OCI-LY1 (cell line): ENCODE measurements around the gene MAPKAPK3.

Source experiments
- H2AFZ ChIP-seq: fragments of 200-600 bp; sonication (generic), shearing (Covaris generic); 2 replicates; pipeline ENCODE4 v1.6.0; 2014; ENCODE audit warnings: antibody characterized with exemption, mild to moderate bottlenecking, low read length
- H3F3A ChIP-seq: fragments of 200-600 bp; sonication (generic), shearing (Covaris generic); 2 replicates; pipeline ENCODE4 v1.6.0; 2014; ENCODE audit warnings: mild to moderate bottlenecking, antibody characterized with exemption, low read length, moderate library complexity; ENCODE audit not compliant: insufficient read depth
- H3K27ac ChIP-seq: fragments of 200-600 bp; sonication (generic); 2 replicates; pipeline ENCODE4 v1.5.1; 2014; ENCODE audit warnings: low read length, mixed run types, mild to moderate bottlenecking, low read depth; ENCODE audit not compliant: poor library complexity, severe bottlenecking
- H3K27me3 ChIP-seq: fragments of 200-600 bp; sonication (generic); 2 replicates; pipeline ENCODE4 v1.6.0; 2014; ENCODE audit warnings: antibody characterized with exemption, mild to moderate bottlenecking, low read length, moderate library complexity; ENCODE audit not compliant: insufficient read depth
- H3K36me3 ChIP-seq: fragments of 200-600 bp; sonication (generic); 2 replicates; pipeline ENCODE4 v1.6.1; 2014; ENCODE audit warnings: mild to moderate bottlenecking, antibody characterized with exemption, low read length, moderate library complexity, mixed read lengths; ENCODE audit not compliant: insufficient read depth
- H3K4me1 ChIP-seq: fragments of 200-600 bp; sonication (generic); 2 replicates; pipeline ENCODE4 v1.5.1; 2014; ENCODE audit warnings: mild to moderate bottlenecking, low read length, moderate library complexity; ENCODE audit not compliant: insufficient read depth, severe bottlenecking
- H3K4me2 ChIP-seq: fragments of 200-600 bp; sonication (generic), shearing (Covaris generic); 2 replicates; pipeline ENCODE4 v1.6.1; 2014; ENCODE audit warnings: low read length
- H3K4me3 ChIP-seq: fragments of 200-600 bp; sonication (generic); 2 replicates; pipeline ENCODE4 v1.5.1; 2014; ENCODE audit warnings: low read length, low read depth, mild to moderate bottlenecking, mixed read lengths; ENCODE audit not compliant: poor library complexity, severe bottlenecking
- H3K79me2 ChIP-seq: fragments of 200-600 bp; shearing (Covaris generic); 2 replicates; pipeline ENCODE4 v1.6.1; 2016; ENCODE audit warnings: mixed run types, low read length, mixed read lengths; ENCODE audit not compliant: insufficient read depth
- H3K9ac ChIP-seq: fragments of 200-600 bp; sonication (generic), shearing (Covaris generic); 2 replicates; pipeline ENCODE4 v1.6.1; 2014; ENCODE audit warnings: mild to moderate bottlenecking, low read length, mixed read lengths
- H3K9me2 ChIP-seq: fragments of 200-600 bp; sonication (generic), shearing (Covaris generic); 2 replicates; pipeline ENCODE4 v1.6.1; 2014; ENCODE audit warnings: low read depth, mild to moderate bottlenecking, low read length, mixed read lengths
- H3K9me3 ChIP-seq: fragments of 200-600 bp; shearing (Covaris generic); 2 replicates; pipeline ENCODE4 v1.6.1; 2014; ENCODE audit warnings: low read length, mixed read lengths
- H4K20me1 ChIP-seq: fragments of 200-600 bp; sonication (generic), shearing (Covaris generic); 2 replicates; pipeline ENCODE4 v1.6.0; 2016; ENCODE audit warnings: mild to moderate bottlenecking, low read length; ENCODE audit not compliant: insufficient read depth
- EZH2 ChIP-seq: fragments of 200-600 bp; sonication (generic), shearing (Covaris generic); IDR thresholded peaks from 2 replicates; pipeline ENCODE4 v1.8.0; 2017; ENCODE audit warnings: borderline replicate concordance, mixed run types, mild to moderate bottlenecking, antibody characterized with exemption, low read length, moderate library complexity, mixed read lengths
- TF ChIP-seq, protein P1 (sequence below): fragments of 200-600 bp; sonication (generic), shearing (Covaris generic); IDR thresholded peaks from 2 replicates; pipeline ENCODE4 v1.5.1; 2017; ENCODE audit warnings: mild to moderate bottlenecking, antibody characterized with exemption, low read length, moderate library complexity, mixed read lengths

The MAPKAPK3 gene

GRCh38 chr3:50599716-50600118 is 17.2 kb upstream of the MAPKAPK3 start:
- H3K27me3 ChIP-seq = no peaks in the 10 kb centered on the region
- H4K20me1 ChIP-seq = no peaks in the 10 kb centered on the region
- no peaks in the 10 kb centered on the region for H3K36me3 ChIP-seq
- no peak overlapping the region for H3K9ac ChIP-seq
- H3K4me1 ChIP-seq = no peaks in the 10 kb centered on the region
- no peak overlapping the region for H3K27ac ChIP-seq
- no peaks in the 10 kb centered on the region for H3K9me3 ChIP-seq
- H3F3A ChIP-seq = no peaks in the 10 kb centered on the region
- no peaks in the 10 kb centered on the region for H3K79me2 ChIP-seq
- TF ChIP-seq EZH2 = no peak
- TF ChIP-seq, protein P1, sequence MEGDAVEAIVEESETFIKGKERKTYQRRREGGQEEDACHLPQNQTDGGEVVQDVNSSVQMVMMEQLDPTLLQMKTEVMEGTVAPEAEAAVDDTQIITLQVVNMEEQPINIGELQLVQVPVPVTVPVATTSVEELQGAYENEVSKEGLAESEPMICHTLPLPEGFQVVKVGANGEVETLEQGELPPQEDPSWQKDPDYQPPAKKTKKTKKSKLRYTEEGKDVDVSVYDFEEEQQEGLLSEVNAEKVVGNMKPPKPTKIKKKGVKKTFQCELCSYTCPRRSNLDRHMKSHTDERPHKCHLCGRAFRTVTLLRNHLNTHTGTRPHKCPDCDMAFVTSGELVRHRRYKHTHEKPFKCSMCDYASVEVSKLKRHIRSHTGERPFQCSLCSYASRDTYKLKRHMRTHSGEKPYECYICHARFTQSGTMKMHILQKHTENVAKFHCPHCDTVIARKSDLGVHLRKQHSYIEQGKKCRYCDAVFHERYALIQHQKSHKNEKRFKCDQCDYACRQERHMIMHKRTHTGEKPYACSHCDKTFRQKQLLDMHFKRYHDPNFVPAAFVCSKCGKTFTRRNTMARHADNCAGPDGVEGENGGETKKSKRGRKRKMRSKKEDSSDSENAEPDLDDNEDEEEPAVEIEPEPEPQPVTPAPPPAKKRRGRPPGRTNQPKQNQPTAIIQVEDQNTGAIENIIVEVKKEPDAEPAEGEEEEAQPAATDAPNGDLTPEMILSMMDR = no peak
- H3K4me3 ChIP-seq = no peak overlapping the region
- H2AFZ ChIP-seq = no peak overlapping the region
- H3K4me2 ChIP-seq = no peak overlapping the region
- H3K9me2 ChIP-seq = no peaks in the 10 kb centered on the region

DNA sequence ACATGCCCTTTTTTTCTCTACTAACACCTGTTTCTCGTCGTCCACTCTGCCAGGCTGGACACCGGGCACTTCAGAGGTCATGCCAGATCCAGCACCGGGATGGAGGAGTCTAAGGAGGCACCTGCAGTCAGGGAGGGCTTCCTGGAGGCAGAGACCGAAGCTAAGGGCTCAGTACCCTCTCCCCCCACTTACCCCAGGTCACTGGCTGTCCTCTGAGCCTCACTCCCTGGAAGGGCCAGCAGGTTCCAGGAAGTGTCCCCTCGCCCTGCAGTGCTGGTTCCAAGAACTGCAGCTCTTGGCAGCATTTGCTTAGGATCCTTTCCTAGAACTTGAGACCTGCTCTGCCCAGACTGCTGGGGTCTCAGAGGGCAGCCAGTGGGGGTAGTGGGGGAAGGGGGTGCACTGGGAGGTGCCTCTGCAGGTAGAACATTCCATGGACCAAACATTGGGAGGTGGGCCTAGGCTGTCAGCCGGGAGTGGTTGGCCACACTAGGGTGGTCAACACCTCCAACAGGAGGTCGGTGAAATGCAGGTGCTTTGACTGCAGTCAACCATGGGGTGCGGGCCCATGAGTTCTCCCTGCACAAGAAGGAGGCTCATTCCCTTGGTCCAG is 16.7 kb upstream of the MAPKAPK3 start:
- no peaks in the 10 kb centered on the region for H4K20me1 ChIP-seq
- H3K9me3 ChIP-seq = no peaks in the 10 kb centered on the region
- H2AFZ ChIP-seq = no peak overlapping the region
- TF ChIP-seq, protein P1 = no peak
- no peak for TF ChIP-seq EZH2
- H3K4me1 ChIP-seq = no peaks in the 10 kb centered on the region
- no peak overlapping the region for H3K27ac ChIP-seq
- no peak overlapping the region for H3K4me2 ChIP-seq
- no peak overlapping the region for H3K4me3 ChIP-seq
- no peaks in the 10 kb centered on the region for H3K27me3 ChIP-seq
- no peaks in the 10 kb centered on the region for H3K79me2 ChIP-seq
- H3K9ac ChIP-seq = no peak overlapping the region
- no peaks in the 10 kb centered on the region for H3K36me3 ChIP-seq
- H3K9me2 ChIP-seq = no peaks in the 10 kb centered on the region
- no peaks in the 10 kb centered on the region for H3F3A ChIP-seq

- H3K4me3 ChIP-seq = no peak overlapping the region
Observed at GRCh38 chr3:50600841-50601591, 15.9 kb upstream of the MAPKAPK3 start.

More at GRCh38 chr3:50600841-50601591, 15.9 kb upstream of the MAPKAPK3 start:
- no peaks in the 10 kb centered on the region for H3F3A ChIP-seq
- TF ChIP-seq, protein P1 = no peak
- no peak for TF ChIP-seq EZH2
- no peak overlapping the region for H3K4me2 ChIP-seq
- no peak overlapping the region for H2AFZ ChIP-seq
- H4K20me1 ChIP-seq = no peaks in the 10 kb centered on the region
- H3K9me2 ChIP-seq = no peaks in the 10 kb centered on the region
- H3K27ac ChIP-seq = no peak overlapping the region
- no peaks in the 10 kb centered on the region for H3K79me2 ChIP-seq
- H3K27me3 ChIP-seq = no peaks in the 10 kb centered on the region
- H3K9ac ChIP-seq = no peak overlapping the region
- H3K9me3 ChIP-seq = no peaks in the 10 kb centered on the region
- no peaks in the 10 kb centered on the region for H3K36me3 ChIP-seq
- H3K4me1 ChIP-seq = no peaks in the 10 kb centered on the region
